Stomach (tissue), 9 donors: ENCODE results near the gene SENP1. TPM values are rescaled to one million over a fixed set of nuclear protein-coding genes. Genes with fewer than 3 reads are reported as not detected.

ENCODE experiments used
- DNase-seq, 2 donors: peaks; one replicate each; pipeline versions ENCODE4 v3.0.0 to v3.0.0-alpha.2; 2013 to 2019
- H3K27ac ChIP-seq, 5 donors: fragments of 200-600 bp in 4 of 5; sonication (generic) in 4 of 5; one replicate each; pipeline ENCODE4 v1.5.1; 2013 to 2019; ENCODE audit warnings: mild to moderate bottlenecking in 1 of 5, moderate library complexity in 1 of 5
- H3K27me3 ChIP-seq, 3 donors: fragments of 200-600 bp; sonication (generic); one replicate each; pipeline ENCODE4 v1.5.1; 2017 to 2019; ENCODE audit warnings: mixed run types in 1 of 3
- H3K36me3 ChIP-seq, 4 donors: fragments of 200-600 bp; sonication (generic); 1 replicate in 3 of 4; 2 replicates in 1 of 4; pipeline ENCODE4 v1.5.1; 2016 to 2019
- H3K4me1 ChIP-seq, 4 donors: fragments of 200-600 bp; sonication (generic); one replicate each; pipeline ENCODE4 v1.5.1; 2016 to 2019
- H3K4me3 ChIP-seq, 4 donors: fragments of 200-600 bp; sonication (generic) in 3 of 4; one replicate each; pipeline ENCODE4 v1.5.1; 2016 to 2019; ENCODE audit warnings: mild to moderate bottlenecking in 1 of 4
- H3K9me3 ChIP-seq, 4 donors: fragments of 200-600 bp; sonication (generic); one replicate each; pipeline ENCODE4 v1.5.1; 2016 to 2019
- EP300 ChIP-seq: sonication (generic); formaldehyde crosslinking; IDR thresholded peaks from one replicate; pipeline ENCODE4 v1.6.1; 2017; ENCODE audit warnings: antibody characterized with exemption
- POLR2A ChIP-seq, 4 donors: fragments of 450-650 bp; IDR thresholded peaks; one replicate each; pipeline ENCODE4 v1.6.1; 2016; ENCODE audit warnings: antibody characterized with exemption in 4 of 4, control low read depth in 2 of 4, mild to moderate bottlenecking in 1 of 4, moderate library complexity in 1 of 4
- POLR2AphosphoS5 ChIP-seq, 3 donors: sonication (generic); formaldehyde crosslinking; IDR thresholded peaks; one replicate each; pipeline ENCODE4 v1.6.1; 2016; ENCODE audit warnings: antibody characterized with exemption in 3 of 3
- WGBS, 5 donors: extraction: QIAGEN DNeasy Blood & Tissue Kit in 3 of 5; methylation state at CpG; one replicate each; pipeline versions ENCODE4 v1.1.5 to v1.1.7; 2013 to 2018; 5-methylcytosine and 5-hydroxymethylcytosine counted together
- intact Hi-C: fragments of 100-400 bp; cut with DNase I; formaldehyde crosslinking; loops from one replicate; pipeline ENCODE4 v1.15.1; 2023; ENCODE audit warnings: low total_unique reads
- polyA plus RNA-seq, 3 donors: library from polyadenylated mRNA; stranded (reverse); fragments of 200-250 nt; gene quantifications; one replicate each; pipeline ENCODE4 v1.2.3, GENCODE V29; 2013
- total RNA-seq, 5 donors: library from RNA; depleted of rRNA; stranded (reverse); fragments of >200 nt; gene quantifications; one replicate each; pipeline versions ENCODE4 v1.1.0 to v1.2.3, GENCODE V29; 2014 to 2016
- TF ChIP-seq, protein P1 (sequence below), 7 experiments: fragments of 450-650 bp in 4 of 7; fragments of 200-600 bp in 3 of 7; sonication (generic) in 3 of 7; IDR thresholded peaks; one replicate each; pipeline ENCODE4 v1.5.1; 2016 to 2019; ENCODE audit warnings: antibody characterized with exemption in 7 of 7, control low read depth in 2 of 7, mild to moderate bottlenecking in 1 of 7
- donor health status: healthy with polysubstance abuse.
- donor health status: Bipolar disorder and iron deficiency.
- donor health status: healthy.

Gene SENP1
- total and polyA plus RNA-seq, 8 donors: 2.9 to 27.5 (median 10.6) TPM

DNA sequence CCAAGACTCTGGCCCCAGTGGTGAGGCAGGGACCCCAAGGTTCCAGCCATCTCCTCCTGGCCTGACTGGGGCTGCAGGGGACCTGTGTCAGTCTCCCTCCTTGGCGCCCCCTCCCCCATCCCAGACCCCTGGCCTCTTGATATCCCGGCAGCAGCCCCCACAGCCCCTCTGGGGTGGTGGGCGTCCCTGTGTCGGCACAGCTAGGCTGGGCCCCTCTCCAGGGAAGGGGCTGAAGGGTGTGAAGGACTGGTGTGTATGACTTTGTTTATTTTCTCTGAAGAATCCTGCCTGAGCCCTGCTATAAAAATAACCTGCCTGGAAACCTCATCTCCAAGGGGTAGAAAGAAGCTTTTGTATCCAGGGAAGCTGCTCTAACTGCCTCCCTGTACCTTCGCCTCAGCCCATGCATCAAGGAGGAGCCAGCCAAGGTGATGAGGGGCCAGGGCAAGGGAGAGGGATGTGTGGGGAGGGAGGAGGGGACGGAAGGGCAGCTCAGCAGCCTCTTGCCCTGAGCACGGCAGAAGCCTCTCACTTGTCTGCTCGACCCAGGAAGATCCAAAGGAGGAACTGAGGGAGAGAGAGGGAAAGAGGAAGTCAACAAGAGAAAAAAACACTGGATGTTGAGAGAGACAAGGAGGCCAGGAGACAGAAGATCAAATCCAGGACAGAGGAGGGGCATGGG is 76.2 kb downstream of the SENP1 start:
- Histone ChIP-seq H3K27me3 (peaks cover 0 to 9% (median 0%) of the 10 kb centered on the region in 3 donors), H3K9me3 (no peaks in the 10 kb centered on the region), H3K4me1 (peaks cover 0 to 3% (median 0%) of the 10 kb centered on the region in 4 donors), H3K36me3 (no peaks in the 10 kb centered on the region), H3K27ac (no peak overlapping the region), H3K4me3 (no peak overlapping the region)
- TF ChIP-seq POLR2A (IDR thresholded peaks at IDR 0.05): no peak
- TF ChIP-seq, protein P1, sequence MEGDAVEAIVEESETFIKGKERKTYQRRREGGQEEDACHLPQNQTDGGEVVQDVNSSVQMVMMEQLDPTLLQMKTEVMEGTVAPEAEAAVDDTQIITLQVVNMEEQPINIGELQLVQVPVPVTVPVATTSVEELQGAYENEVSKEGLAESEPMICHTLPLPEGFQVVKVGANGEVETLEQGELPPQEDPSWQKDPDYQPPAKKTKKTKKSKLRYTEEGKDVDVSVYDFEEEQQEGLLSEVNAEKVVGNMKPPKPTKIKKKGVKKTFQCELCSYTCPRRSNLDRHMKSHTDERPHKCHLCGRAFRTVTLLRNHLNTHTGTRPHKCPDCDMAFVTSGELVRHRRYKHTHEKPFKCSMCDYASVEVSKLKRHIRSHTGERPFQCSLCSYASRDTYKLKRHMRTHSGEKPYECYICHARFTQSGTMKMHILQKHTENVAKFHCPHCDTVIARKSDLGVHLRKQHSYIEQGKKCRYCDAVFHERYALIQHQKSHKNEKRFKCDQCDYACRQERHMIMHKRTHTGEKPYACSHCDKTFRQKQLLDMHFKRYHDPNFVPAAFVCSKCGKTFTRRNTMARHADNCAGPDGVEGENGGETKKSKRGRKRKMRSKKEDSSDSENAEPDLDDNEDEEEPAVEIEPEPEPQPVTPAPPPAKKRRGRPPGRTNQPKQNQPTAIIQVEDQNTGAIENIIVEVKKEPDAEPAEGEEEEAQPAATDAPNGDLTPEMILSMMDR (IDR thresholded peaks at IDR 0.05): no peak
- no peak for TF ChIP-seq POLR2AphosphoS5 (IDR thresholded peaks at IDR 0.05)
- no peak for TF ChIP-seq EP300
- 52 to 67% (median 60%) methylated on average over 6 to 8 of the region's 8 CpGs for WGBS, 5 donors
- no peak for DNase-seq
- intact Hi-C loops: no loop called here

DNA sequence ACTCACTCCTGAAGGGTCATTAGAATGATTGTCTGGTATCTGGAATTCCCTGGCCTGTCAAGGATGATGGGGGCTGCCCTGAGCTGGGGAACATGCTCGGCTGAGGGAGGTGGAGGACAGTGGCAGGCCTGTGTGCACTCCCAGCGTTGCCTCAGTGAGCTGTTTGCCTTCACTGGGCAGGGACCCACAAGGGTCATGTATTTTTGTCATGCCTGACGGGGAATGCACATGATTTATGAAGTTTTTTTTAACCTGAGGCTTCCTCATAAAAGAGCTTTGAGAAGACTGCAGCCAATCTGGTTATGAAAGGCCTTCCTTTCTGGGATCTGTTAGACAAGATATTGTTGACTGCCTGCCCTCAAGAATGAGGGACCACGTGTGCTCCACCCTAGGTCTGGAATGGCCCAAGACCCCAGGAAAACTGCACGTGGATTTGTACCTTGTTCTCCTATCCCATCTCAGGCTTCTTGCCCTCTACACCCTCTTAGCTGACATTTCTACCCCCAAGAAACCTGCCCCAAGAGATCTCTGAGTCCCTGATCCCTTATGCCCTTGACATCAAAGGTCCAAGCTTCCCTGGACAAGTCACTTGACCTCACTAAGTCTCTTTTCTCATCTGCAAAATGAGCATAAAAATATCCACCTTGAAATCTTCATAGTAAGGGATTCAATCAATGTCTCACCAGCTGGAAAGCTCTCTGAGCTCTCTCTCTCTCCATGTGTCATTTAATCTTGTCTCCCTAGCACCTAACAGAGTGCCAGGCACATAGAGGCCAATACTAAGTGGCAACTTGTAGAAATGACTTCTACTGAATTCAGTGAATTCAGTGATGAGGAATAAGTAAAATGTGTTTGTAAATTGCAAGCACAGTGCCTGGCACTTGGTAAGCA is 77.1 kb downstream of the SENP1 start:
- H3K27ac ChIP-seq: no peak overlapping the region
- H3K4me3 ChIP-seq: no peak overlapping the region
- H3K9me3 ChIP-seq: no peaks in the 10 kb centered on the region
- no peaks in the 10 kb centered on the region for H3K36me3 ChIP-seq
- TF ChIP-seq POLR2A (IDR thresholded peaks at IDR 0.05) (no peak), POLR2AphosphoS5 (IDR thresholded peaks at IDR 0.05) (no peak), EP300 (no peak)
- TF ChIP-seq, protein P1 (IDR thresholded peaks at IDR 0.05): no peak
- intact Hi-C loops: no loop called here
- 64 to 76% (median 71%) methylated on average over 5 of the region's 5 CpGs for WGBS, 5 donors
- DNase-seq: no peak
- H3K27me3 ChIP-seq: peaks cover 0 to 9% (median 0%) of the 10 kb centered on the region in 3 donors
- H3K4me1 ChIP-seq: peaks cover 1 to 9% (median 5%) of the 10 kb centered on the region in 4 donors

DNA sequence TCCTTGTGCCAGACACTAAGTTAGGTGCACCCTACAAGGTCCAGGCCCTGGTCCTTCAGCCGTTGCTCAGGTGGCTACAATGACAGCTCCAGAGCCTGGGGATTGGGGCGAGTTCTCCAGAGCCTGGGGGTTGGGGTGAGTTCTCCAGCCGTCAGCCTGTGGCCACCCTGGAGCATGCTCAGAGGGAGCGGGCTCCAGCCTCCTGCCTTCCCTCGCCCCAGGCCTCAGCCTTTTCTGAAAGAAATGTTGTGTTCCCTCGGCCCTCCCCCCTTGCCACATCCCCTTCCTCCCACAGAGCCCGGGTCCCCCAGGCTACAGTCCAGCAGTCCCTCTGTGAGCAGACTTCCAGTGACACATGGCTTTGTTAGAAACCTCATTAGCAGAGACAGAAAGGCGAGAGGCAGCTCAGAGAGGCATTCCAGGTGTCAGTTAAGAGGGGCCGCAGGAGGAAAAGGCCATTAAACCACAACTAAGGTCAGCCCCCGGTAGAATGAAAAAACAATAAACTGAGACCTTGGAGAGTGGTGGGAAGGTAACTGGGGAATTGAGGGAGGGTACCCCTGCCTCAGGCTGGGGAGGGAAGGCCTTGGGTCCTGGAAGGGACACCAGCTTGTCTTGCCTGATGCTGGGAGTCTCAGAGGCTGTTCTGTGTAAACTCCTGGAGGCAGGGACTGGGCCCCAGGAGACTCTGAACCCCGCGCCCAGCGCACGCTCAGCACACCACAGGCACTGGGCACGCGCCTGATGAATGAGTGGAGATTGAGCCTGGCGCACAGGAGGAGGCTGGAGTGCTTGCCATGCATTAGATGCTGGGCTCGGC is 78.5 kb downstream of the SENP1 start:
- intact Hi-C loops: no loop called here
- Histone ChIP-seq H3K36me3 (no peaks in the 10 kb centered on the region), H3K9me3 (no peaks in the 10 kb centered on the region), H3K4me1 (peaks cover 15 to 23% (median 17%) of the 10 kb centered on the region in 4 donors), H3K27ac (no peak overlapping the region), H3K4me3 (no peak overlapping the region), H3K27me3 (peaks cover 0 to 9% (median 0%) of the 10 kb centered on the region in 3 donors)
- DNase-seq: no peak
- WGBS, 5 donors: 72 to 84% (median 80%) methylated on average over 17 to 18 of the region's 18 CpGs
- TF ChIP-seq EP300 (no peak), POLR2AphosphoS5 (IDR thresholded peaks at IDR 0.05) (no peak), POLR2A (IDR thresholded peaks at IDR 0.05) (no peak)
- TF ChIP-seq, protein P1 (IDR thresholded peaks at IDR 0.05): no peak
